Measurements from ENCODE around the gene RNF207.
A peak's percentile ranks its signal among the peaks of the same experiment; 100 is the strongest.

RNF207 gene

DNA sequence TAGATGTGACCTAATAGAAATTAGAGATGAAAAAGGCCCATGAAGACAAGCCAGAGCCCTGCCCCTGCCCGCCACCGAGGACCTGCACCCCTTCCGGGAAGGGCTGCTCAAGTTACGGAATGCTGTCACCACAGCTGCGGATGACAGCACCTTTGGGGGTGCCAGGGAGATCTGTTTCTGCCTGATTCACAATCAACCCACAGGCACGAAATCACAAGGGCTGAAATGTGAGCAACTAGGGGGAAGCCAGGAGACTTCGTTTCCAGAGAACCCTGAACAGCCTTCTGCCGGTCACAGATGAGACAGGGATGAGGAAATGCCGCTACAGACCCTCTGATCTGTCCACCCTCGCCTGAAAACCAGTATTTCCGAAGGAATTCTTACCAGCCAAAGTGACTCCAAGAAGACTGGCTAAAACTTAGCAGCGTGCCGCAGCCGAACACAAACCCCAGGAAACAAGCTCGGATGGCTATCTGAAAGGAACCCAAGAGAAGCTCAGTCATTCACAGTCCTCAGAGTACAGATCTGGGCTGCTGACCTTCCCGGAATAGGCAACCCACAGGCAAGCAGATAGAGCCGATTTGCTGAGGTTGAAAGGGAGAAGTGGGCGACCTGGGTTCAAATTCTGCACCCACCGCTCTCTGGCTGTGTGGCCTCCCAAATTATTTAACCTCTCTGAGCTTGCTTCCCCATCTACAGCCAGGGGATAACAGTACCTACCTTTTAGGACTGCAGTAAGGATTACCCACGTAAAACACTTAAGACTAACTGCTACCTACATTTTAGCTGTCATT, 28.8 kb downstream of the RNF207 start:
- H3K36me3 ChIP-seq (ENCODE audit: insufficient read depth, low read length) = peaks cover 20% of the 10 kb centered on the region; the same call in 1 of the 2 replicates
- peak overlapping the region; percentile 81 for H3K4me3 ChIP-seq (ENCODE audit: low read length, poor library complexity, severe bottlenecking)
- H3K79me2 ChIP-seq (ENCODE audit: insufficient read depth, low read length) = peaks cover 54% of the 10 kb centered on the region
- no peaks in the 10 kb centered on the region for H3K27me3 ChIP-seq (ENCODE audit: insufficient read depth, low read length, poor library complexity, severe bottlenecking)
- H3K9ac ChIP-seq (ENCODE audit: low read depth, low read length, poor library complexity, severe bottlenecking) = peak overlapping the region; percentile 78
- TF ChIP-seq EZH2phosphoT487 (IDR thresholded peaks at IDR 0.05; ENCODE audit: borderline replicate concordance) = no peak
- H3F3A ChIP-seq (ENCODE audit: low read depth) = no peaks in the 10 kb centered on the region
- peaks cover 29% of the 10 kb centered on the region for H3K4me1 ChIP-seq (ENCODE audit: insufficient read depth, low read length, poor library complexity, severe bottlenecking)
- H4K20me1 ChIP-seq (ENCODE audit: insufficient read depth, low read length, poor library complexity, severe bottlenecking) = peaks cover 12% of the 10 kb centered on the region
- H3K4me2 ChIP-seq (ENCODE audit: low read depth, low read length, poor library complexity, severe bottlenecking) = peak overlapping the region; percentile 79
- no peaks in the 10 kb centered on the region for H3K9me3 ChIP-seq (ENCODE audit: insufficient read depth, low read depth, low read length)
- no peak overlapping the region for H2AFZ ChIP-seq (ENCODE audit: low read length)
- no peaks in the 10 kb centered on the region for H3K9me2 ChIP-seq (replicated peaks; ENCODE audit: low read depth, low read length)

DNA sequence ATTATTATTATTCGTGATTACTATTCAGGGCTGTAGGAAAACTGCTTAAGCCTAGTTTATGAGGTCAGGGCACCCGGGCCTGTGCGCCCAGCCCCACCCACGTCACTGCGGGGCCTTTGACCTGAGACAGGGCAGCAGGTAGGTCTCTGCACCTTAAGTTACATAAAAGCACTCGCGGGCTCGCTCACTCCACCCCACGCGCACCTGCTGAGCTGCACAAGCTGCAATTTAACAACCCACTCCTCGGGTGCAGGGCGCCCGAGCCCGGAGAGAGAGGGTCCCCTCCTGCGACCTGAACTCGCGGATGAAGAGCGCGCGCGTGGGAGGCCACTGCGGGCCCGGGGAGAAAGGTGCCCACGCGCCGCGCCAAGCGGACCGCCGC, 29.4 kb downstream of the RNF207 start:
- Histone ChIP-seq H3K27me3 (ENCODE audit: insufficient read depth, low read length, poor library complexity, severe bottlenecking) (no peaks in the 10 kb centered on the region), H2AFZ (ENCODE audit: low read length) (no peak overlapping the region), H3K4me2 (ENCODE audit: low read depth, low read length, poor library complexity, severe bottlenecking) (peak overlapping the region; percentile 79), H3K4me3 (ENCODE audit: low read length, poor library complexity, severe bottlenecking) (peak overlapping the region; percentile 81), H4K20me1 (ENCODE audit: insufficient read depth, low read length, poor library complexity, severe bottlenecking) (peaks cover 12% of the 10 kb centered on the region), H3K79me2 (ENCODE audit: insufficient read depth, low read length) (peaks cover 50% of the 10 kb centered on the region), H3K36me3 (ENCODE audit: insufficient read depth, low read length) (peaks cover 15% of the 10 kb centered on the region; the same call in 1 of the 2 replicates), H3F3A (ENCODE audit: low read depth) (no peaks in the 10 kb centered on the region), H3K9me2 (replicated peaks; ENCODE audit: low read depth, low read length) (no peaks in the 10 kb centered on the region), H3K9ac (ENCODE audit: low read depth, low read length, poor library complexity, severe bottlenecking) (peak overlapping the region; percentile 78), H3K9me3 (ENCODE audit: insufficient read depth, low read depth, low read length) (no peaks in the 10 kb centered on the region), H3K4me1 (ENCODE audit: insufficient read depth, low read length, poor library complexity, severe bottlenecking) (peaks cover 29% of the 10 kb centered on the region)
- TF ChIP-seq EZH2phosphoT487 (IDR thresholded peaks at IDR 0.05; ENCODE audit: borderline replicate concordance) = no peak
- TF ChIP-seq, protein P1, sequence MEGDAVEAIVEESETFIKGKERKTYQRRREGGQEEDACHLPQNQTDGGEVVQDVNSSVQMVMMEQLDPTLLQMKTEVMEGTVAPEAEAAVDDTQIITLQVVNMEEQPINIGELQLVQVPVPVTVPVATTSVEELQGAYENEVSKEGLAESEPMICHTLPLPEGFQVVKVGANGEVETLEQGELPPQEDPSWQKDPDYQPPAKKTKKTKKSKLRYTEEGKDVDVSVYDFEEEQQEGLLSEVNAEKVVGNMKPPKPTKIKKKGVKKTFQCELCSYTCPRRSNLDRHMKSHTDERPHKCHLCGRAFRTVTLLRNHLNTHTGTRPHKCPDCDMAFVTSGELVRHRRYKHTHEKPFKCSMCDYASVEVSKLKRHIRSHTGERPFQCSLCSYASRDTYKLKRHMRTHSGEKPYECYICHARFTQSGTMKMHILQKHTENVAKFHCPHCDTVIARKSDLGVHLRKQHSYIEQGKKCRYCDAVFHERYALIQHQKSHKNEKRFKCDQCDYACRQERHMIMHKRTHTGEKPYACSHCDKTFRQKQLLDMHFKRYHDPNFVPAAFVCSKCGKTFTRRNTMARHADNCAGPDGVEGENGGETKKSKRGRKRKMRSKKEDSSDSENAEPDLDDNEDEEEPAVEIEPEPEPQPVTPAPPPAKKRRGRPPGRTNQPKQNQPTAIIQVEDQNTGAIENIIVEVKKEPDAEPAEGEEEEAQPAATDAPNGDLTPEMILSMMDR (conservative IDR thresholded peaks at IDR 0.05; ENCODE audit: low read length) = no peak

DNA sequence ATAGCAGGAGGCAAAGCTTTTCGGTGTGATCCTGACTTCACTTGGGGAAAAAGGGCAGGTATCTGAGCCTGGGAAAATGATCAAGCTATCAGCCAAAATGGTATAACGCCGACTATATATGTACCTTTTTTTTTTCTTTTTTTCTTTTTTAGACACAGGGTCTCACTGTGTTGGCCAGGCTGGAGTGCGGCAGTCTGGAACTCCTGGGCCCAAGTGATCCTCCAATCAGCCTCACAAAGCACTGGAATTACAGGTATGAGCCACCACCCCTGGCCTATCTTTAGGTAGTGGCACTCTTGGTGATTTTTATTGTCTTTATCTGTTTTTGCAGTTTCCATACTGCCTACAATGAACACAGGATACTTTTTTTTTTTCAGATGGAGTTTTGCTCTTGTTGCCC, 31.2 kb downstream of the RNF207 start:
- no peak overlapping the region for H3K9ac ChIP-seq (ENCODE audit: low read depth, low read length, poor library complexity, severe bottlenecking)
- H3F3A ChIP-seq (ENCODE audit: low read depth) = no peaks in the 10 kb centered on the region
- TF ChIP-seq, protein P1 (conservative IDR thresholded peaks at IDR 0.05; ENCODE audit: low read length) = no peak
- TF ChIP-seq EZH2phosphoT487 (IDR thresholded peaks at IDR 0.05; ENCODE audit: borderline replicate concordance) = no peak
- no peaks in the 10 kb centered on the region for H3K27me3 ChIP-seq (ENCODE audit: insufficient read depth, low read length, poor library complexity, severe bottlenecking)
- H3K4me3 ChIP-seq (ENCODE audit: low read length, poor library complexity, severe bottlenecking) = no peak overlapping the region
- peaks cover 35% of the 10 kb centered on the region for H3K79me2 ChIP-seq (ENCODE audit: insufficient read depth, low read length)
- no peaks in the 10 kb centered on the region for H3K9me2 ChIP-seq (replicated peaks; ENCODE audit: low read depth, low read length)
- no peak overlapping the region for H2AFZ ChIP-seq (ENCODE audit: low read length)
- H3K4me2 ChIP-seq (ENCODE audit: low read depth, low read length, poor library complexity, severe bottlenecking) = no peak overlapping the region
- H3K4me1 ChIP-seq (ENCODE audit: insufficient read depth, low read length, poor library complexity, severe bottlenecking) = peaks cover 21% of the 10 kb centered on the region
- peaks cover 12% of the 10 kb centered on the region for H4K20me1 ChIP-seq (ENCODE audit: insufficient read depth, low read length, poor library complexity, severe bottlenecking)
- H3K9me3 ChIP-seq (ENCODE audit: insufficient read depth, low read depth, low read length) = no peaks in the 10 kb centered on the region
- peaks cover 6% of the 10 kb centered on the region; the same call in 1 of the 2 replicates for H3K36me3 ChIP-seq (ENCODE audit: insufficient read depth, low read length)

Data from Loucy (cell line).